Hippocampal formation (tissue), 2 donors: ENCODE data around the gene ARHGAP27.

Experiments
- DNase-seq, 2 donors: peaks; one replicate each; lab custom pipeline; 2025; lab: John Stamatoyannopoulos, UW

The ARHGAP27 gene

DNA sequence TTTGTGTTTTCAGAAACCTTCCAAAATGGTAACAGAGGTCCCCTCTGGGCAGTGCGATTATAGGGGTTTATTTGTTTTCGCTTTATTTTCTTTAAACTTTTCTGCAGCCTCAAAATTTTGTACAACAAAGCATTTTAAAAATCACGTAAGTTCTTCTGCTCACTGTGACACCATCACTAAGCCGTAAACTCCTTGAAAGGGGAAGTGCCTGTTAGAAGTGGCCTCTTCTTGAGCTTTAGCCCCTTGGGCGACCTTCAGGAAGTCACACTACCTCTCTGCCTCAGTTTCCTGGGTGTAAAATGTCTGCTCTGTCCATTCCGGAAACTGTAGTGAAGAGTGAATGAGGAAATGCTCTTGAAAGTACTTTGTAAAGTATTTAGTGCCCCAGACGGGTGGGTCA lies 26.6 kb downstream of the ARHGAP27 start:
- DNase-seq = no peak

DNA sequence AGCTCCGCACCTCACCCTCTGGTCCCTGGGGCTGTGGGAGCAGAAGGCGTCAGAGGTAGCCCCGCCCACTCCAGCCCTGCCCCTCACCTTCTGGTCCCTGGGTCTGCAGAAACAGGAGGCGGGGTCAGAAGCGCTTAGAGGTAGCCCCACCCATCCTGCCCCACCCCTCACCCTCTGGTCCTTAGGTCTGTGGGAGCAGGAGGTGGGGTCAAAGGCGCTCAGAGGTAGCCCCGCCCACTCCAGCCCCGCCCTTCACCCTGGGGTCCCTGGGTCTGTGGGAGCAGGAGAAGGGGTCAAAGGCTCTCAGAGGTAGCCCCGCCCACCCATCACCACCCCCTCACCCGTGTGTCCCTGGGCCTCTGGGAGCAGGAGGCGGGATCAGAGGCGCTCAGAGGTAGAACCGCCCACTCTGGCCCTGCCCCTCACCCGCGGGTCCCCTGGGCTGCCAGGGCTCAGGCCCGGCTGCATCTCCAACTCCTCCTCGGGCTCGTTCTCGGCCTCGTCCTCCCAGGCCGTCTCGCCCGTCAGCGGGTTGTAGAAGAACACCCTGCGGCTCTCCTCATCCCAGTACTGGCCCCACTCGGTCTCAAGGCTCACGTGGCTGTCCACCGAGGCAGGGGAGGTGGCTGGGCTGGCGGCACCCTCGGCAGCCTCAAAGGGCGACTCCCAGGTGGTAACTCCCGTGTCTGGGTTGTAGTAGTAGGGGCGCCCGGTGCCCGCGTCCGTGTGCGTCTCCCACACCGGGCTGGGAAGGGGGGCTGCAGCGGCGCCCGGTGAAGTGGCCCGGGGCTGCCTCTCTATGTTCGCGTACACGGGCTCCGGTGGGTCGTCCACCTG lies 27.2 kb downstream of the ARHGAP27 start:
- DNase-seq = no peak

DNA sequence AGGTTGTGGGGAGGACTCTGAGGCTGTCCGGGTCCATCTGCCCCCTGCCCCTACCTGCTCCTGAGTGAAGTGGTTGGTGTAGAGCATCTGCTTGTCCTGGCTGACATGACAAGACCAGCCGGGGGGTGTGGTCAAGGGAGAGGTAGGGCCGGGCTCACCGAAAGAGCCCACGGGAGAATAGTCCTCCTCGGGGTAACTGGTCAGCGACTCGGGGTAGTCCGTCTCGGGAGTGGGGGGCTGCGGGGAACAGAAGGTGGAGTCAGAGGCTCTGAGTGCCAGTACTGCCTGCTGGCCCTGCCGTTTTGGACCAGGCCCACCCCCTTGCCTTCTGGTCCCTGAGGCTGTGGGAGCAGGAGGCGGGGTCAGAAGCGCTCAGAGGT lies 27.8 kb downstream of the ARHGAP27 start:
- no peak for DNase-seq

DNA sequence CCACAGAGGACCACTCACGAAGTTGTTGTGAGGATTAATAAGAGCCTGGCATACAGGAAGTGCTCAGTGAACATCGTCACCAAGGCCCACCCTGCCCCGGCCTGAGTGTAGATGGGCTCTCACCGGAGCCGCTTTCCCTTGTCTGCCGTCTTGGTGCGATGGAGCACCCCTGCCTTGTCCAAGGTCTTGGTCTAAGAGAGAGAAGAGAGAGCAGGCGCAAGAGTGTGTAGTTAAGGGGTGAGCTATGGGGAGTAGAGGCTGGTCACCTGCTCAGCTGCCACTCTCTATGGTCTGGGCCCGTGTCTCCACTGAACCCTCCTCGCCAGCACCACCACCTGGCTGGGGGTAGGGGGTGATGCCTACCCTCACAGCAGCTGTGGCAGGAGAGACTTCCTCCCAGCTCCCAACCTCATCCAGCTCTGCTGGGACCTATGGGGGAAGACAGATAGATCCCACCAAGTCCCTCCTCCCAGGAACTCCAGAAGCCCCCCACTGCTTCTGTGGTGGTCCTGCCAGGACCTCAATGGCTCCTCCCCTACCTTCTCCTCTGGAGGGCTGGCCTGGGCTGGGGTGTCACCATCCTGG lies 28.7 kb downstream of the ARHGAP27 start:
- DNase-seq = no peak

DNA sequence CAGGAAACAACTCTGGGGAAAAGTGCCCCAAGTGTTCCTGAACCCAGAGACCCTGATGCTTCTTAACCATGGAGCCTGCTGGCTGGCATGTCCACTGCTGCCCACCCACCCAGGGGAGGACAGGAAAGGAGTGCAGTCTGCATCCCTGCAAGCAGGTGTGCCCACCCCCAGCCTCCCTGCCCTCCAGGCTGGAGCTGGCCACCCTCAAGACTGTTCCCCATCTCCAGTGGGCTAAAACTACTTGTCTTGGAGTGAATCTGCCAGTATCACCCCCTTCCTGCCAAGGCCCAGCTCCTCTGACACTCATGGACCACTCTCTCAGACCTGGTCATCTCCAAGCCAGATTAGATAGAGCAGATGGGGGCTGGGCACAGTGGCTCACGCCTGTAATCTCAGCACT lies 29.8 kb downstream of the ARHGAP27 start:
- no peak for DNase-seq

DNA sequence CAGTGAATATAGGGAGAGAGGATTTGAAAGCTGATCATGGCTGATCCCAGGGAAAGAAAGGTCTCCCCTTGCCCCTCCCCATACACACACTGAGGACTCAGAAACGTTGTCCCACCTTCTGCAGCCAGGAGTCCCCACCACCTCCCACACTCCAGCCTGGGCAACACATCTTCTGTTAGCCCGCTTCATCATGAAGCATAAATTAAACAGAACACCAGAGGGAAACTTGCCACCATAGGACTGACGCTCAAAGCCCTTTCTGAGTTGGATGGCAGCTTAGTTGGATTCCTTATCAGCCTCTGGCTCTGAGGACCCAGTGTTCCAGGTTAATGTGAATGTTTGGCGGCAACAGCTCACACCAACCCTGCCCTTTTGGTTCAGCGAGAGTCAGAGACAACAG lies 33.9 kb downstream of the ARHGAP27 start:
- DNase-seq = no peak

DNA sequence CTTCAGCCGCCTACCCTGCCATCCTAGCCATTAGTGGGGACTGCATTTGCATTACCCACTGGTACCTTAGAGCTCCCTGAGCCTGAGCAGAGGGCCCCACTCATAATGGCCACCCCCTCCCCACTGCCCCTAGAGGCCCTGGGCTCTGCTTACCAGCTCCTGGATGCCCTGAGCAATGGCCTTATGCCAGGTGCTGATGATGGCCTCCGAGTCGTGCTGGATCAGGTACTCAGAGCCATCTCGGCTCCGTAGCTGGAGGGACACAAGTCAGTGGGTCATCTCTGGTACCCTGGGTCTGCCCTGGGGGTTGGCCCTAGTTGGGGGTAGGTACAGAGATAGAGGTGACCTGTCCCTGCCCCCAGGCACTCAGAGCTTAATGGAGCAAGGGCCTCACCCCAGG lies 34.9 kb downstream of the ARHGAP27 start:
- no peak for DNase-seq

DNA sequence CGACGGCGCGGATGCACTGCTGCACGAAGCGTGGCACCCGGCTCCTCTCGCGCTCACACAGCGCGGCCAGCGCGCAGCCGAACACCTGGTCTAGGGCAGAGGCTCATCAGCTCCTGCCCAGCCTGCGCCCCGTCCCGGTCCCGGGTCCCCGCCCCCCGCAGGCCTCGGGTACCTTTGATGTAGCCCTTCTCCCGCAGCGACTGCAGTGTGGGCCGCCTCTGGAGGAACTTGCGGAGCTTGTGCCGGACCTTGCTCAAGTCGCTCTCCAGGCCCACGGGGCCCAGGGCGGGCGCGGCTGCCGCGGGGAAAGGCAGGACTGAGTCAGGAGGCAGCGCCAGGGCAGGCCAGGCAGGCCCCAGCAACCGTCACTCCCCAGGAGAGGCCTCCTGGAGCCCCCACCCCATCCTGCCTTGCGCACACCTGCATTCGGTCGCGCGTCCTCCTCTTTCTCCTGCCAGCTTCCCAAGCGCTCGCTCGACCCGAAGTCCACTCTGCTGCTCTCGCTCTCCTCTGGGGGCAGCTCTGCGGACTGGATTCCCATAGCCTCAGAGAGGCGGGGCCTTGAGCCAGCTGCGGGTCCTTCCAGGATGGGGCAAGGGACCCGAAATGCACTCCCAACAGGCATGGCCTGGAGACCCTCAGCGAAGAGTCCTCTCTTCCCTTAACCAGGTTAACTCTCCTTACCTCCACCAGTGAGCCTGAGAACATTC lies 36.0 kb downstream of the ARHGAP27 start:
- no peak for DNase-seq

DNA sequence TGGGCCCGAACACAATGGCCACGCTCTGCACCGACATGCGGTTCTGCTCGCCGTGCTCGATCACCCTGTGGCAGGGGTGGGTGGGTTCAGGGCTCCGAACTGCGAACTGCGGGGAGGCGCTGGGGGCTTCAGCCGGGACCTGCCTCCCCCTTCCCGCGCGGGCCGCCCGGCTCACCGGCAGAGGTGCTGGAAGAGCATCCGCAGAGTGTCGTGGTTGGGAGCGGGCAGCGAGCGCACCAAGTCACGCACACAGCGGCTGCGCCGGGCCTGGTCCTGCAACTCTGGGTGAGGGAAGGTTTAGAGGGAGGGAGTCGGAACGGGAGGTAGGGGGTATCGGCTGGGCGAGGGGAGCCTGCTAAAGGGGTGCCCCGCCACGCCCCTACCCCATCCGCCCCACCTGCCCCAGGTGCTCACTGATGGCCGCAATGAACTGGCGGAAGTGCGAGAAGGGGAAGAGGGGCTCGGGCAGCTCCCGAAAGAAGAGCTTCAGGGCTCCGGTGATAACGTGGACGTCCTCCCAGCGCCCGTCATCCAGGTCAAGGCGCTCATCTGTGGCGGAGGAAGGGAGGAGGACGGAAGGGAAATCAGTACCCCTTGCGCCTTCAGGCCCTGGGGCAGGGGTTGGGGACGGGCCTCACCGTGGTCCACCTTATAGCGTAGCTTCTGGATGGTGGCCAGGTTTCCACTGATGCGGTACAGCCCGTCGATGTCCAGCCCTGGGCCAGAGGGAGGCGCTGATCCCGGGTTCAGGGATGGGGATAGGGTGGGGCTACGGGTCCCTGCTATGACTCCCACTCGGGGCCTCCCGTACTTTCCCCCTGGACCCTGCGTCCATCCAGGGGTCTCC lies 36.9 kb downstream of the ARHGAP27 start:
- no peak for DNase-seq

DNA sequence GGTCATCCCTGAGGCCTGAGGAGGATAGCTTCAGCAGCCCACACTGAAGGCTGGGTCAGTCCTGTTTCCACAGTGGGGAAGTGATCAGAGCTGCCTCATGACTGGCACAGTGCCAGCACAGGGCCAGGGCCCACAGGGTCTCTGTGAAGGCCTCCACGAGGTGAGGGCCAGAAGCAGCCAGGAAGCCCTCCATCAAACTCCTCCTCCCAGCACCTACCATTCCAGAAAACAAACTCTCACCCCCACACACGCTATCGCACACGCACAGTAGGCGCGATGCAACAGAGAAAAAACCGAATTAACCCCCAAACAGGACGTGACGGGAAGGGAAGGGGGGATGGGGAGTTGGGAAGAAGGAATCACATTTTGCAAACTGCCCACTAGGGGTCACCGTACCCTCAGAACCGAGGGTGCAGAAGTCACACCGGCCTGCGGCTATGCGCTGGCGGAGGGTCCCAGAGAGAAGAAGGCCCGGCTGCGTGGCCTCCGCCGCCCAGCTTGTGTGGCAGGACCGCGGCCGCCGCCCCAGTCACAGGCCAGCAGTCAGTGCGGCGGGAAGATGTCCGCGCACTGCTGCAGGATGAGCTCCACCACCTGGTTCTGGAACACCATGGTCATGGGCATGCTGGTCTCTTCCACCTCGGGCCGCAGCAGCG lies 37.6 kb downstream of the ARHGAP27 start:
- DNase-seq = peak; percentile 39 to 42

DNA sequence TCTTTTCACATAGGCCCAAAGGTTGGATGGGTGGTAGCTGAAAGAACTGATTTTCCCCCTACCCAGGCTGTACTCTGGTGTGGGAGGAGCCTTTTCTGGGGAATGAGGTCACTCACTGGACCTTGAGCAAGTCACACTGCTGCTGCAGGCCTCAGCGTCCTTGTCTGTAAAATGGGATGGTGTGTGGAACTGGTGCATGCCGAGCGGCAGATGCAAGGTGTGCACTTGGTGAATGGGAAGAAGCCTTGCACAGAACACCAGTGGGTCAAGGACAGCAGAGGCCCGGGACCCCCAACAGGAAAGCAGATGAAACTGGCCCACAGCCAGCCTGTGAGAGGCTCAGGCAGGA lies 38.1 kb downstream of the ARHGAP27 start:
- no peak for DNase-seq

DNA sequence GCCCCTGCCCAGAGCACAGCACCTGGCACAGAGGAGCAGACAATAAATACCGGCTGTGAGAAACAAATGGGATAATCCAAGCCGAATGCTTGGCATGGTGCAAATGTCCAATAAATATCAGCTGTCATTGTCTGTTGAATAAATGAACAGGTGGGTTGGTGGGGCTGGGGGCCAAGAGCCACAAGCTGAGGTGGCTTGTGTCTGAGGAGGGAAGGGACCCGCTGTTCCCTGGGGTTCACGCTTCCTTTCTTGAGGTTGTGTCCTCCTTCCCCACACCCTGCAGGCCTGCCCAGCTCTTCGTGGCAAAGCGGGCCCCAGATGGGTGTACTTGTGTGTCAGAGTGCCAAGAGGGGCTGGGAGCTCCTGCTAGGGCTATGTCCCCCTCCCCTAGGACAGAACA lies 38.6 kb downstream of the ARHGAP27 start:
- no peak for DNase-seq

DNA sequence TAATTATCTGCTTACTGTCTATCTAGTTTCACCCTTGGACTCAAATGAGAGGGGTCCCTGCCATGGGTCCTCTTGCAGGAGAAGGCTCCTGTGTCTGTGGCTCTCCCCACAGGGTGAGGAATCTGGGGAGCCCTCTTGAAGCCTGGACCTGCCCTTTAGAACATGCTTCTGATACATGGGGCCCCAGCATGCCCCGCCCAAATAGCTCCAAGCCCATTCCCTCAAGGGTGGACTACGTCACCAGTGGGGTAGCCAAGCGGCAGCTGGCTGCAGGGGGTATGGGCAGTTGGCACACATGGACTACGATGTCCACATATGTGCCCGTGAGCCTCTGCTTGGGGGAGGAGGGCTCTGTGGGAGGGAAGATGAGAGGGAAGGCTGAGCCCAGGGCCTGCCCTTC lies 39.3 kb downstream of the ARHGAP27 start:
- no peak for DNase-seq

DNA sequence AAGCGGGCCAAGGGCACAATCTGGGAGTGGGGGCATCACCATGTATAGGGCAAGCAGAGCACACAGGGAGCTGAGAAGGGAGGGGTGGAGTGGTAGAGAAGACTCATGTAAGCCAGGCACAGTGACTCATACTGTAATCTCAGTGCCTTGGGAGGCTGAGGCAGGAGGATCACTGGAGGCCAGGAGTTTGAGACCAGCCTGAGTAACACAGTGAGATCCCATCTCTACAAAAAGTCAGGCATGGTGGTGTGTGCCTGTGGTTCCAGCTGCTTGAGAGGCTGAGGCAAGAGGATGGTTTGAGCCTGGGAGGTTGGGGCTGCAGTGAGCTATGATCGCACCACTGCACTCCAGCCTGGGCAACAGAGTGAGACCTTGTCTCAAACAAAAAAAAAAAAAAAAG lies 40.8 kb downstream of the ARHGAP27 start:
- DNase-seq = no peak

DNA sequence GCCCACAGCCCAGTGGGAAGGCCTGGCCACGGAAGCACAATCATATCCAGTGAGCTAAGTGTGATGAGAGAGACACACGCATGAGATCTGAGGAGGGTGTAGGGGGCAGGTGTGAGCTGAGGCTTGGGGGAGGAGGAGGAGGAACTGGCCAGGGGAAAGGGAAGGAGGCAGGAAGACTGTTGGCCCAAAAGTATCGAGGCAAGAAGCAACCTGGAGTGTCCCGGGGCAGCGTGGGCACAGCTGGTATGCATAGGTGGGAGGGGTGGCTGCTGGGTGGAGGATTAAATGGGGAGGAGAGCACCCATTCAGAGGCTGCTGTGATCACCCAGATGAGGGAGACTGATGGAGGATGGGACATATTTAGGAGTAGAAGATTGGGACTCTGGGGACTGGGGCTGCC lies 41.4 kb downstream of the ARHGAP27 start:
- DNase-seq = no peak

DNA sequence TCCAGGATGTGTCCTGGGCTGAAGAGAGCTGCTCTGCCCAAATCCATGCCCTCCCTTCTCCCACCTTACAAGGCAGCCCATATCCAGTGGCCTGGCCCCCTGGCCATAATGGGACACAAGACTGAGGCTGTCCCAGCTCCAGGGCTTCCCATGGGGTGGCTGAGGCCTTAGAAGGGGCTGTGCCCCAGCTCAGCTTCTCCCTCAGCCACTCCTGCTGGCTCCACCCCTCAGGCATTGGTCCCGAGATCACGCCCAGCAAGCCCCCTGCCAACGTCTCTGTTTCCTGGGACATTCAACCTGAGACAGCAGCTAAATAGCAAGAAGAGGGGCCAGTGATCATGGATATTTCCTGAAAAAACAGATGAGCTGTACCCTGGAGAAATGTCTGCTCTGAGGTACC lies 43.3 kb downstream of the ARHGAP27 start:
- DNase-seq = no peak

DNA sequence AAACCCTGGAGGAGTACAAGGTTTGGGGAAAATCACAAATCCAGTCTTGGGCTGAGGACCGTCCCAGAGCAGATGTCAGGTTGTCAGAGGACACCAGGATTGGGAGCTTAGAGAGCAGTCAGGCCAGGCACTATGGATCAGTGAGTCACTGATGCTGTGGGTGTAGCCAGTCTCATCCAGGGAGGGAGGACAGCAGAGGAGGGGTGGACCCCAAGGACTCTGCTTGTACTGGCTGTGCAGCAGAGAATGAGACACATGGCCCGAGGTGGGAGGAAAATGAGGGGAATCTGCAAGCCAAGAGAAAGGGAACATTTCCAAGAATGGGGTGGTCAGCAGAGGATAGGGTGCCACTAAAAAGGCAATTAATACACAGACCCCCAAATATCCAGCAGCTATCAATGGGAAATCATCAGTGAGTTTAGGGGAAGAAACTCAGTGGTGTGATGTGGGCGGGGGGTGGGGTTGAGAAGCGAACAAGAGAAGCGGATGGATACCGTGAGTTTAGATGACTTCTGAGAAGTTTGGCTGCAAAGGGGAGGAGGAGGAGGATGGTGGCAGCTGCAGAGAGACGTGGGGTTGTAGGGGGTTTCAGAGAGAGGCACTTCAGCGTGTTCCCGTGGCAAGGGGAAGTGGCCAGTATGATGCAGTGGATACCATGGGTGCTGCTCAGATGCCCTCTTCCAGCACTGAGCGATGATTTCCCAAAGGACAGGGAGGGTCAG lies 43.9 kb downstream of the ARHGAP27 start:
- DNase-seq = no peak

DNA sequence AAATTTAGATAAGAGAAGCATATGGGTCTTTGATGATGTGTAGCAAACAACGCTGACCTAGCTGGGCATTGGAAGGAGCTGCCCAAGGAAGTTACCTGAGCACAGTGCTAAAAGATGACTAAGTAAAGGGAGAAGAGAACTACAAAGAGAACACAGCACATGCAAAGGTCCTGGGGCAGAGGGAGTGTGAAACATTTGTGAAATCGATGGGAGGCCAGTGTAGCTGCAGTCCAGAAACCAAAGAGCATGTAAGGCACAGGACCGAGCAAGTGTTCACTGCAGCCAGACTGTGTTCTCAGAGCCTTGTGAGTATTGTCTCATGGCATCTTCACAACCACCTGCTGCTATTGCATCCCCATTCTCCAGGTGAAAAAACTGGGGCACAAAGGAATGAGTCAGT lies 44.9 kb downstream of the ARHGAP27 start:
- DNase-seq = no peak

DNA sequence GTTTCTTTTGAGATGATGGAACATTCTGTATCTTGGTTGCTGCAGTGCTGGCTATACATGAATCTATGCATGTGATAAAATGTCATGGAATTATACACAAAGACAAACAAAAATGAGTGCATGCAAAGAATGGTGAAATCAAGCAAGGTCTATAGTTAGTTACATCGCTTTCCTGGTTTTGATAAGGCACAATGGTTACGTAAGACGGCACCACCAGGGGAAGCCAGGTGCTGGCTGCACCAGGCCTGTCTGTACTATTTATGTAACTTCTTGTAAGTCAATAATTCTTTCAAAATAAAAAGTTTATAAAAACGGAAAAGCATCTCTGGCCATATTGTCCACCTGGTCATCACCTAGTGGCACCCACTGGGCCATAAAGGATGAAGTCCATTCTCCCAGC lies 46.5 kb downstream of the ARHGAP27 start:
- no peak for DNase-seq

DNA sequence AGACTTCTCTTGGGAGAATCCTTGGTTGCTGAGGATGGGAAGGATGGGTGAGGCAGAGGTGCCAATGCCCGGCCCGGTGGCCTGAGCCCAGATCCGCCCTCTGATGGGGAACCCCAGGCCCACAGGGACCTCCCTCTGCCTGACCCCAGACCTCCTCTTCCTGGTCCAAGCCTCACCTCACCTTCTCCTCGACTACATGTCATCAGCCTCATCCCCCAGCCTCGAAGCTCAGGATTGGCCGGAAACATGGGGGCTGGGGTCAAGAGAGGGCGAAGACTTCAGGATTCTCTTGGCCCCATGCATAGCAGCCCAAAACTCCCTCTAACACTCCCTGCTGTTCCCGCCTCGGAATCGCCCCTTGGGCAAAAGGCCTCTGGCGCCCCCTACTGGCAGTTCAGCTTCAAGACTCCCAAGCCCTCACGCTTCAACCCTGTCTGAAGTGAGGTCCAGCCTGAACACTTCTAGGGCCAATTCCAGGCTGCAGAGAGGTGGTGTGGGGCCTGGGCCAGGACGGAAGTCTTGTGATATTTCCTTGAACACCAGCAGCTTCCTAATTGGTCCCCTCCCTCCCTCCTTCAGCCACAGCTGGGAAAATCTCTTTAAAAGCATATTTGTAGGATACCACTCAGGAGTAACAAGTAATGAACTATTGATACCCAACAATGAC lies 47.2 kb downstream of the ARHGAP27 start:
- DNase-seq = peak; percentile 68 to 81
